Measurements from ENCODE around the gene LATS2.
"Not testable (repeated sequence)": the region's sequence is repeated elsewhere in the genome, so short reads cannot be mapped to it uniquely, and the experiment has no call there.

LATS2 gene

DNA sequence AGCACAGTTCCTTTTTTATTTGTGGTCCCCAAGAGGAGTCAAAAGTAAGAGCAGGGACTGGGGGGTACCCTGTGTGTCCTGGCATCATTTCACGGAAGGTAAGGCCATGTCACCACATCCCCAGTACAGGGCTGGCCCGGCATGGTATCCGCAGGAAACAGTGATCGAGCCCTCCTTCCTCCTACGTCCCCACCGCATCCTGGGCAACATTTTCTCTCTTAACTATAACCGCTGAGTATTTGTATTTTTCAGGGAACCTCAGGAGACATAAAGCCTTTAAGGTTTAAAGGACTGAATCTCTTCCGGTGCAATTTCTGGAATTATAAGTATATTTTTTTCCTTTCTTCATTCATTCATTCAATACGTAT lies 13.6 kb upstream of the LATS2 start:
- no peak for DNase-seq

DNA sequence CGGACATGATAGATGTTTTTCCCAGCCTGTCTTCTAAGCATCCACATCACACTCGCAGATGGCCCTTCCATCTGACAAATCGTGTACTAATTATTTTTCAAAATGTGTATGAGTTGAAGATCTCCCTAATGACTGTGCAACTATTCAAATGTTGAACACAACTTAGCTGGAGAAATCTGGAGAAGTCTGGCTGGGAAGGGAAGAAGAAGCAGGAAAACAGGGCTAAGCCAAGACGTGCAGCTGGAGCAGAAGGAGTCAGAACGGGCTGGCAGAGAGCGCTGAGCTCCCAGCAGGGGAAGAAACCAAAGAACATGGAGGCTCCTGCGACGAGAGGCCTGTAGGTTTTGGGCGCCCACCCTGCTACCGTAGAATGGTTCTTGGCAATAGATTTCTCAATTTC lies 13.2 kb upstream of the LATS2 start:
- no peak for DNase-seq

DNA sequence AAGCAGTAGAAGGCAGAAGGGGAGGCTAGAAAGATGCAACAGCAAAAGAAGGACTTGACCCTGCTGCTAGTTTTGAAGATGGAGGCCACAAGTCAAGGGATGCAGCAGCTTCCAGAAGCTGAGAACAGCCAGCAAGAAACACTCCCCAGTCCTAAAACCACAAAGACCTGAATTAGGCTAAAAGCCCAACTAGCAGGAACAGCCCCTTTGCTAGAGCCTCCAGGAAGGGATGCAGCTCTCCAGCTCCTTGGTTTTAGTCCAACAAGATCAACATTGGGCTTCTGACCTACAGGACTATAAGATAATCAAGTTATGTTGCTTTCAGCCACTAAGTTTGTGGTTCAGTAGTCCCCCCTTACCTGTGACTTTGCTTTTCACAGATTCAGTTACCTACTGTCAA lies 10.5 kb upstream of the LATS2 start:
- DNase-seq = no peak

DNA sequence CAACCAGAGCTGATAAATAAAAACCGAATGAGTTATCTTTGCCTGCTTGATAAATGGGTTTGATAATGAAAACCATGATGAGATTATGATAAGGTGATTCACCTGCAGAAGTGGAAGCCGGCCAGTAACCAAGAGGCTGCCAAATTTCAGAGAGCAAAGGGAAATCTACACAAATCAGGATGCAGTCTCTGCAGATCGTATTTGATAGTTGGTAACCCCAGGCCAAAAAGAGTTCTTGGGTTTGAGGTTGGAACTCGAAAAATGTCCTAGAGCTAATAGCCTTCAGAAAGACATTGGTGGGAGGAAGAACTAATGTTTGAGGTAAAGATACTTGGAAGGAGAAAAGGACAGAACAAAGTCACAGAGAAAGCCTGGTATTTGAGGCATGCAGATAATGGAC lies 9.6 kb upstream of the LATS2 start:
- DNase-seq = no peak

DNA sequence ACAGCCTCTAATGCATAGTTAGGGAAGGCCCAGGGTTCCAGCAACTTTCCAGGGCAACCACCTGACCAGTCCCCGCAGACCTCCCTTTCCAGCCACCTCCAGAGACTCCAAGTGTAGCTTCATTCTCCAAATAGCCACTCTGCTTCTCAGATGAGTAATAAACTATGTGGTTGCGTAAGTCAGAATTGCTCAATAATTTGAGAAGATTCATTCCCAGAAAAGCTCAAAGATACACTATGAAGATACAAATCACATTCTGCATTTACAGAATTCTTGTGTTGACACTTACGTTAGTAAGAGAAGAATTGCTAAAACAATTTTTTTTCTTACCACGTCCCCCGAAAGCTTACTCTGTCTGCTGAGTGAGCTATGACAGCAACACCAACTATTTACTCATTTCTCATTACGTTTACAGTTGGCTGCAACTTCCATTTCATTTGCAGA lies 8.2 kb upstream of the LATS2 start:
- no peak for DNase-seq

DNA sequence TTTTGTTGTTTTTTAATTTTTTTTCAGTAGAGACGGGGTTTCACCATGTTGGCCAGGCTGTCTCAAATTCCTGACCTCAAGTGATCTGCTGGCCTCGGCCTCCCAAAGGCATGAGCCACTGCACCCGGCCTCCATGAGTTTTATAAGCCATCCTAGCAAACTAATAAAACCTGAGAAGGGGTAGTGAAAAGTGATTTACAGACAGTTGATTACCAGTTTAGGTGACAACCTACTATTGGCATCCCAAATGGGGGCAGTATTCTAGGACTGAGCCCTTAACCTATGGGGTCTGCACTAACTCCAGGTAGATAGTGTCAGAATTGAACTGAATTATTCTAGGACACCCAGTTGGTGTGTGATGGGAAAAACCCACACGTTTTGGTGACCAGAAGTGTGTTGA lies 6.5 kb upstream of the LATS2 start:
- DNase-seq = no peak

DNA sequence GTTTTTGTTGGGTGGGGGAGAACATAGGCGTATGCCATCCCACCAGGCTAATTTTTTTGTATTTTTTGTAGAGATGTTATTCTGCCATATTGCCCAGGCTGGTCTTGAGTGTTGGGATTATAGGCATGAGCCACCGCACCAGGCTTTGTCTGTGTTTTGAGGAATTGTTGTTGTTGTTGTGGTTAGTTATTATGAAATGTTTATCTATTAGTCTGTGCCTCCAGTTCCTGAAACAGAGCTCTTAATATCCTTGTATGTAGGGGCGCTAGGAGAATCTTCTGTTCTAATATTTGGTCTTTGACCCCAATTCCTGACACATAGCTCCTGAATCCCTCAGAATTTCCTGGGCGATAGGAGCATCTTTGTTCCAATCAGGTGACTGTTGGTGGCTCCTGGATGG lies 5.6 kb upstream of the LATS2 start:
- no peak for DNase-seq

DNA sequence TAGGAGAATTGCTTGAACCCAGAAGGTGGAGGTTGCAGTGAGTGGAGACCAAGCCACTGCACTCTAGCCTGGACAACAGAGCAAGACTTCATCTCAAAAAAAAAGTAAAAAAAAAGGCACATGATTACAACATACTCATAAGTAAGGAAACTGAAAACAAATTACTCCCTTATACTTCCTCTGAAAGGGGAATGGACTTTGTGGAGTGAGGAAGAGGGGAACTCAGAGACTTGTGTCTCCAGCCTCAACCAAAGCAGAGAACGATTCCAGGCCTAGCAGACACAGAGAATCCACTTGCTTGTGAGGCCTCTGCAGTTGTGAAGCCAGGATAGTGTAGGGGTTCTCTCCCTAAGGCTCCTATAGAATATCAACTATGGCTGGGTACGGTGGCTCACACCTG lies 4.3 kb upstream of the LATS2 start:
- no peak for DNase-seq

DNA sequence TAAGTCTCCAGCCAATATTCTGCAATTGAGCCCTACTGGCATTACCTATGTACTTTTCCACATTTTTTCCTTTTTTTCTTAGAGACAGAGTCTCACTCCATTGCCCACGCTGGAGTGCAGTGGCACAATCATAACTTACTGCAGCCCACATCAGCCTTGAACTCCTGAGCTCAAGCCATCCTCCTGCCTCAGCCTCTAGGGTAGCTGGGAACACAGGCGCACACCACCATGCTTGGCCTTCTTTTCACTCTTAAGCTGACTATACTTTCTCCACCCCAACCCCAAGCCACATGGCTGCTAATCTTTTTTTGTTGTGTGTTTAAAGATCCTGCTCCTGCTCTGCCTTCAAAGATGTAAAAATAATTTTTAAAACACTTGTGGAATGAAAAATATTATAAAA lies 1.6 kb upstream of the LATS2 start:
- no peak for DNase-seq

DNA sequence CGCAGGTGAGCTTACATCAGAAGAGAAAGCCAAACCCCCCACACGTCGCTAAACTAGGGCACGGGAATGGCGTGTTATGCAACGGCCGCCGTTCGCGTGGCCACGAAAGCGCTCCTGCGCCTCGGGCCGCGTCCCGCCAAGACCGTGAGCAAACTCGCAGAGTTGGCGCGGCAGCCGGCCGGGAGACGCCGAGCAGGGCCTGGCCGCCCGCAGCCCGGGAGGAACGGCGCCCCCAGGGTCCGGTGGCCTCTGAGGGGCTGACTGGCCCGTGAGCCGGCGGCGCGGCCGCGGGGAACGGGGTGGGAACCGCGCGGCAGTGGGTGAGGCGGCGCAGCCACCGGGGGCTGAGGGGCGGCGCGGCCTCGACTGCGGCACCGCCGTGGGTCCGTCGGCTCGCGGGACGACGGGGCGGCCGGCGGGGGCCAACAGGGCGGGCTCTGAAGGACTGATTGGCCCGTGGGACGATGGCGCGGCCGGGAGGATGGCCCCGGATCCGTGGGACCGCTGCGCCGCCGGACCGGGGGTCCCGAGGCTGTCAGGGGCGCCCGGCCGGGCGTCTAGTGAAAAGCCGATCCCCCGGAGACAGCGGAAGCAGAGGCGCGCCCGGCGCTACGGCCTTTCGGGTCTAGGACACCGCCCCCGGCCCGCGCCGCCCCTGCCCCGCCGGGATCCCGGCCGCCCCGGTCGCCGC lies 903 bp downstream of the LATS2 start:
- DNase-seq = no peak

DNA sequence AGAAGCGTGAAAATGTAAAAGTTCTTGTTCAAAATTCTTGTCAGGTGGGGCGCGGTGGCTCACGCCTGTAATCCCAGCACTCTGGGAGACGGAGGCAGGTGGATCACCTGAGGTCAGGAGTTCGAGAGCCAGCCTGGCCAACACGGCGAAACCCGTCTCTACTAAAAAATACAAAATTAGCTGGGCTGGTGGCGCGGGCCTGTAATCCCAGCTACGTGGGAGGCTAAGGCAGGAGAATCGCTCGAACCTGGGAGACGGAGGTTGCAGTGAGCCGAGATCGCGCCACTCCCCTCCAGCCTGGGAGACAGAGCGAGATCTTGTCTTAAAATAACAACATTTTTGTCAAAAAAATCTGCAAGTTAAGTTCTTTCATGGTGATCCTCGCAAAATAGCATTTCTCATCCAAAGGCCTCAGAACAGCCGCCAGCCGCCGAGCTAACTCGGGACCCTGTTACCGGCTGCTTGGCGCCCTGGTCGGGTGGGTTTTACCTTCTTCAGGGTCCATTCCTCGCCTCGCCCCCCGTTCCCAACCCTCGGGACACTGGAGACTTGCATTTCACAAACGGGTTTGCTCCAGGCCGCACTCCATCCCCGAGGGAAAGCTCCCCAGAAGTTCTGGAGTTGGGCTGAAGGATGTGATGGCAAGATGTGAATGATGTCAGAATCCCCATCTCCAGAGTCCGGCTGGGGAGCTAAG lies 1.6 kb downstream of the LATS2 start:
- DNase-seq = no peak

DNA sequence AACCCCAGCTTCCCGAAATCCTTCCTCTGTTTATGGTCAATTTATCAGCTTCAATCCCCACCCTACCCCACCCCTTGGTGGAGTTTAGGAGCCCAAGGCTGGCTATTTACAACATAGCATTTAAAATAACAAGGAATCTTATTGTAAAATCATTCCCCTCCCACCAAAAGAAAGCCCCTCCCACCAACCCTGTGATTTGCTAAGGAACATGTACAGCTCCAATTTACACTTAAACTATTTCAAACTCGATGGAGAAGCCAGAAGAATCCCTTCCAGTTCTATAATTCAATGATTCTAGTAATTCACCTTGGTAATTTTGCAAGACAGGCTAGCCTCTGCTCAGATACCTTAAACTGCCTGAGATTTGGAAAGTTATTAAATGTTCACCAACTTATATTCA lies 3.0 kb downstream of the LATS2 start:
- DNase-seq = no peak

DNA sequence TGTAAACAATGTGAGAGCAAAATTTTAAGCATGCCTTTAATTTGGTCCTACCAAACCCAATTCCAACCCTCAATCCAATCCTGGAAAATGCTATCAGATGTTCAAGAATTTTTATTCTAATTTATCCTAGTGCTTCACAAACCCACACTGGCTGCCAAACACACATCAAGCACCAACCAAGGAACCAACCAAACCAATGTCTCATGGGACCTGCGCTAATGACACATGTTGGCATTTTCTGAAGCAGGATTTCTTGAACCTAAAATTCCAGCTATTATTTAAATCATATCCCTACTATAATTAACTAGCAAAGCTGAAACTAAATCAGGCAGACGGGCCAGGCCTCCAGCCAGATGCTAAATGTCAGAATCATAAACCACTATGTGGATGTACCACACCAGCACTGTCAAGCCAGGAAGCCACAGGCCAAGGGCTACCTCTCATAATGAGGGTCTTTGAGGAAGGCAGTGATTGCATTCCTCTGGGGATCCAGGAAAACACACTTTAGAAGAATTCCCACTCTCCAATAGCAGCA lies 5.8 kb downstream of the LATS2 start:
- no peak for DNase-seq

DNA sequence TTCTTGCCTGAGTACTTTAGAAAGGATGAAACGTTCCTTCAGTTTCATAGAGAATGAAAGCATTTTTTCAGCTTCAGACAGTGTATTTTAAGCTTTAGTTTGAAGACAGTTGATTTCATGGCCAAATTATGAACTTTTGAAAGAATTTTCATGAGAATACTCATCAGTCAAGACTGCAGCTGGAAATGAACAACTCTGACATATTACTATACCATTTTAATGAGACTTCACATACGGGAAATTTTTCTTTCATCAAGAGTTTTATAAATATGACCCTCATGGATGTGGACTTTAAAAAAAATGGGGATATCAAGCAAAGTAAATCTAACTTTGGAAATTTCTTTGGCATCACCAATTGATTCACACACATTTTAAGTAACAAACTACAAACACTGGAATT lies 6.4 kb downstream of the LATS2 start:
- DNase-seq = no peak

DNA sequence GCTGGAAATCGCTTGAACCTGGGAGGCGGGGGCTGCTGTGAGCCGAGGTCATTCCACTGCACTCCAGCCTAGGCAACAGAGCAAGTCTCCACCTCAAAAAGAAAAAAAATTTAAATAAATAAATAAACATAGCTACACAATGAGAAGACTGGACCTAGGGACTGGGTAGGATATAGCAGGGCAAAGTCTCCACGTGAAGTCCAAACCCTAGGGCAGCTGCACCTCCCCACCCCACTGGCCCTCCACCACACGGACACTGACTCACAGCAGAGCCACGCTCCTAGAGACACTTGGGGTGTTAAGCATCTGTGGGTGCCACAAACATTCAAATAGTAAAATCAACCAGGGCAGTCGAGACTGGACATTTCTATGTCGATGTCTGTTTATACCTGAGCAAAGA lies 7.1 kb downstream of the LATS2 start:
- DNase-seq = no peak

DNA sequence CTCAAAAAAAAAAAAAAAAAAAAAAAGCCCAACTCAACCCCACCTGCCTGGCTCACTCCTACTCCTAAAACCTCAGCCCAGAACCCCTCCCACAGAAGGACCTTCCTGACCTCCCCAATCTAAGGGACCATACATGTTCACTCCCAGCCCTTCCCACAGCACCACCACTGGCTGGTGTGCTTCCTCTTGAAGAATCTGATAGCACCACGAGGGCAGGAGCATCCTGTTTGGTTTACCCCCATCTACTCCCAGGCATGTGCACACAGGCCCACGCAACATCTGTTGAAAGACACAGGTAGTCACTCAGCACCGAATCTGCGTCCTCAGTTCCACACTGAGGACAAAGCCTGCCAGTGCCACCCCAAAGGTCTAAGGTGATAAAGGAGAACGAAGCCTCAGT lies 8.2 kb downstream of the LATS2 start:
- DNase-seq = no peak

DNA sequence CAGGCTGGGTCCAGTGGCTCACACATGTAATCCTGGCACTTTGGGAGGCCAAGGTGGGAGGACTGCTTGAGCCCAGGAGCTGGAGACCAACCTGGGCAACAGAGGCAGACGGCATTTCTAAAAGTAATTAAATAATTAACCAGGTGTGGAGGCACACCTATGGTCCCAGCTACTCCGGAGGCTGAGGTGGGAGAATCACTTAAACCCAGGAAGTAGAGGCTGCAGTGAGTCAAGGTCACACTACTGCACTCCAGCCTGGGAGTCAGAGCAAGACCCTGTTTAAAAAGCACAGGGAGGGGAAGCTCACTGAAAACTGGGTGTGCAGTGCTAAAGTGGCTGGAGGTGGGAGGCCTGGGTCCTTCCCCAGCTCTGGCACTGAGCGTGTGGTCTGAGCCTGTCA lies 9.7 kb downstream of the LATS2 start:
- DNase-seq = no peak

DNA sequence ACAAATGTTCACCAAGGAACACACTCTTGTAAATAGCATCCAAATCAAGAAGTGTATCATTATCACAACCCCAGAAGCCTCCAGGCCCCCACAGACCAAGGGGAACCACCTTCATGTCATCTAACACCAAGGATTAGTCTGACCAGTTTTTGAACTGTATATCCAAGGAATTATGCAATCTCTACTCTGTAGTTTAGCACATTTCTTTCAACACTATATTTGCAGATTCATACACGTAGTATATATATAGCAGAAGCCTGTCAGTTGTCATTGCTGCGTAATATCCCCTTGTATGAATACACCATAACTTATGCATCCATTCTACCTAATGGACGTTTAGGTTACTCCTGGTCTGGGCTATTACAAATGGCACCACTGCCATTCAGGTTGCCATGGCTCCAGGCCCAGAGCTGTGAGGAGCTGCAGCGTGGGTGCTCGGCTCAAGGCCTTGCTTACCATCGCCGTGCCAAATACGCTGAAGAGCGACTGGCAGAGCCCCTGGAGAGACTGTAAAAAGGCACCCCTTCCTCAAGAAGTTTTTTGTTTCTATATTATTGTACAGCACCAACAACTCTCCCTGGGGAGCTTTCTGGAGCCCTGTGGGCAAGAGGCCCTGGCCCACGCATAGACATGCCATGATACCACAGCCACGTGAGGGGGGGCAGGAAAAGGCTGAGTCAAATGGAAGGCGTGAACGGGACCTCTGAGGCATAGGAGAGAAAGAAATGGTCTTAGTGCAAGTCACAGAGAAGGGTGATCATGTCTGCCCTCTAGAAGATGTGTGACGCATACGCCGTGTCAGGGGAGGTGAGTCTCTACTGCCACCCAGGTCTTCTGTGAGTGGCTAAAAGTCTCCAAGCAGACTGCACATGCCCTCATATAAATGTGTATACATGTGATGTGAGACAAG lies 10.8 kb downstream of the LATS2 start:
- no peak for DNase-seq

DNA sequence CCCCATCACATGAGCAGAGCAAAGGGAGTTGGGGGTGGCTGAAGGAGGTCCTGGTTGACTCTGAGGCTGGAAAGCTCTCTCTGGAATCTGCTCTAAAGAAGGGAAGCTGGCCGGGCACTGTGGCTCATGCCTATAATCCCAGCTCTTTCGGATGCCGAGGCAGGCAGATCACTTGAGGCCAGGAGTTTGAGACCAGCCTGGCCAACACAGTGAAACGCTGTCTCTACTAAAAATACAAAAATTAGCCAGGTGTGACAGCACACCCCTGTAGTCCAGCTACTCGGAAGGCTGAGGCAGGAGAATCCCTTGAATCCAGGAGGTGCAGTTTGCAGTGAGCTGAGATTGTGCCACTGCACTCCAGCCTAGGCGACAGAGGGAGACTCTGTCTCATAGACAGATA lies 11.7 kb downstream of the LATS2 start:
- not testable (repeated sequence) for DNase-seq

DNA sequence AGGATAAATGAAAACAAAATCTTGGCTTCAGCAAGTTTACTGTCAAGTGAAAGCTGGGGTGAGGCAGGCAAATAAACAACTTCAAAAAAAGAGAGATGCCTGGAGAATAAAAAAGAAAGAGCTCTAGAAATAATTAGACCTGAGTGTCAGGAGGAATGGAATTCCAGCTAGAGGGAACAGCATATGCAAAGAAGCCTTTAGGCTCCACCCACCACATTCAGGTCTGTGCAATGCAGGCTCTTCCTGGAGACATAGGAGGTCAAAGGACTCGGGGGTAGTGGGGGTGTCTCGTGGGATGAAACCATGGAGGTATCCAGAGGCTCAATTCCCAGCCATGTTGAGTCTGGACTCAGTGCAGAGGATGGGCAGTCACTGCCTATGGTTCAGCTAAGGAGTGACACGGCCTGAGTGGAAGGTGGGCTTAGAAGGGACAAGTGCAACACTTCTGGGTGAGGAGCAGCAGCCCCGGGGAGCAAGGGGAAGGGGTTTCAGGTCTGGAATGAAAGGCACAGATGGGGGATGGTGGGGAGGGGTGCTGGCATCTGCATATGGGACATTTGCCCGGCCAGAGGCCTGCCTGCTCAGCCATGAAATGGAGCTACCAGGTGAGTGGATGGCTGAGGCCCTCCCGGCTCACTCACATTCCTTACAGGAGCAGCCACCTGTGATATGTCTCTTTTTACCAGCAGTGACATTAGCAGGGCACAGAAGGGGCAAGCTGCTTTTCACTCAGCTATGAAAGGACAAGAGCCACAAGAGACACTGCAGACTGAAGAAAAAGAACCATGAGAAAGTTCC lies 12.3 kb downstream of the LATS2 start:
- DNase-seq = no peak

DNA sequence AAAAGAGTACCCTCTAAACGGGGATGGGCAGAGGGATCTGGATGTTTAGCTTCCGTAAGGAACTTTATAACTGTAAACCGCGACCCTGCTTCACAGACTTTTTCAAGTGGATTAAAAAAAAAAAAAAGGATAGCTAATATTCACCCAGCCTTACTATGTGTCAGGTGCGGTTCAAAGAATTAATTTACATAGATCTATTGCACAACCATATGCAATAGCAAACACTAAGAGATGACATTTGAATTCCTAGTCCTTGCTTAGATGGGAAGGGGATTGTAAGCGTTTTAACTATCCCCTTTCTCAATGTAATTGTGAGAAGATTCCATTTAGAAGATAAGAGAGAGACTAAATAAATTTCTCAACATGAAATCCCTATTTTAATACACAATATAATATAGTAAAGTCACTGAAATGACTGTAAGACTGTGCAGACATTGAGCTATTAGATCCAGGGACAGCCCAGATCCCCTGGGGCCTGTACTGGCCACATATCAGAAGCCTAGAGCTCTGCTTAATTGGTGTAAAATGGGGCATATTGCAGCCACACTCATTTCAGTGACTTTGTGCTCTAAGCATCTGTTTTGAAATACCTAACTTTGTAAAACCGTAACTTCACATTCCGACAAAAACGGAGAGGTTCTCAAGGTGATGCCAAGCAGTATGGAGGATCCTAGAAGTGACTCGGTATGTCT lies 13.6 kb downstream of the LATS2 start:
- no peak for DNase-seq

DNA sequence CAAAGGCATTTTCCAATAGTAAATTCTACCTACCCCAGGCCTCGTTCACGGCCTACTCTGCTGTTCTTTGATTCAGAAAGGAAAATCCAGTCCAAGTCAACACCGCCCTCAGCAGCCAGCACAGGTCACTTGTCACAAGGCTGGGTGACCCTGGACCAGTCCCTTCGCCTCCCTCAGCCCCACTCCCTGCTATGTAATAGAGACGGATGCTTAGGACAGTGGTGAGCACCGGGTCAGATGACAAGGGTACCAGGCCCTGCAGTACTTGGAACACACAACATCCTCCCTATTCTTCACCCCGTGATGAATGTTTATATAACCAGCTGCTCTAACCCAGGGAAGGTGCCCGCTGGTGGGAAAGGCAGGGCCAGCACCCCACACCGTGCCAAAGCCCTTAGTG lies 14.3 kb downstream of the LATS2 start:
- no peak for DNase-seq
